IMR-90 (cell line): ENCODE measurements around the gene GTF2H4. TPM values are rescaled to one million over a fixed set of nuclear protein-coding genes. Genes with fewer than 3 reads are reported as not detected.

ENCODE experiments used
- ATAC-seq: fragments of 200-7000 bp; cut with Tn5 transposase; 2 replicates; pipeline ENCODE4 v1.9.1; 2020; ENCODE audit warnings: low read depth, mild to moderate bottlenecking, moderate library complexity
- BruUV-seq: library from RNA; stranded (reverse); fragments of 400-500 nt; replicated peaks from 2 replicates; lab custom pipeline; 2021; lab: Mats Ljungman, UMichigan
- CTCF ChIA-PET: fragments of 300-600 bp; formaldehyde crosslinking; extraction: SDS; loops from one replicate; lab custom pipeline; 2021; ENCODE audit warnings: antibody characterized with exemption; lab: Yijun Ruan, JAX
- POLR2A ChIA-PET: fragments of 300-600 bp; sonication (Branson Sonifier 250); formaldehyde crosslinking; loops from one replicate; lab custom pipeline; 2022; ENCODE audit warnings: antibody characterized with exemption; ENCODE audit not compliant: unreplicated experiment; lab: Charles Lee
- DNase-seq: peaks from one replicate; pipeline ENCODE4 v3.0.0; 2013
- H2AFZ ChIP-seq: replicated peaks from 2 replicates; pipeline ENCODE3; 2013; ENCODE audit warnings: low read length, mild to moderate bottlenecking; ENCODE audit not compliant: poor library complexity
- H2AK5ac ChIP-seq: 2 replicates; pipeline ENCODE4 v1.6.1; 2013; ENCODE audit warnings: low read depth, low read length, inconsistent platforms
- H2AK9ac ChIP-seq: replicated peaks from 2 replicates; pipeline ENCODE3; 2013; ENCODE audit warnings: mild to moderate bottlenecking, low read depth, low read length, moderate library complexity; ENCODE audit not compliant: poor library complexity
- H2BK120ac ChIP-seq: 2 replicates; pipeline ENCODE4 v1.6.1; 2013; ENCODE audit warnings: low read depth, low read length, inconsistent platforms
- H2BK15ac ChIP-seq: 3 replicates; pipeline ENCODE4 v1.6.1; 2013; ENCODE audit warnings: low read depth, low read length, inconsistent platforms
- H2BK20ac ChIP-seq: 2 replicates; pipeline ENCODE4 v1.6.1; 2013; ENCODE audit warnings: low read depth, mild to moderate bottlenecking, inconsistent platforms, low read length, moderate library complexity
- H2BK5ac ChIP-seq: 2 replicates; pipeline ENCODE4 v1.6.1; 2013; ENCODE audit warnings: mild to moderate bottlenecking, low read depth, low read length, inconsistent platforms; ENCODE audit not compliant: poor library complexity, severe bottlenecking
- H3K14ac ChIP-seq: replicated peaks from 2 replicates; pipeline ENCODE4 v1.6.1; 2013; ENCODE audit warnings: low read depth, low read length, inconsistent platforms
- H3K18ac ChIP-seq: 2 replicates; pipeline ENCODE4 v1.6.1; 2013; ENCODE audit warnings: low read depth, low read length, control low read depth
- H3K23ac ChIP-seq: 2 replicates; pipeline ENCODE4 v1.6.1; 2013; ENCODE audit warnings: low read depth, low read length, inconsistent platforms
- H3K27ac ChIP-seq: 2 replicates; pipeline ENCODE4 v1.5.1; 2013; ENCODE audit warnings: mild to moderate bottlenecking, control low read depth, low read length; ENCODE audit not compliant: insufficient read depth
- H3K27me3 ChIP-seq: 2 replicates; pipeline ENCODE4 v1.6.1; 2013; ENCODE audit warnings: low read length; ENCODE audit not compliant: control insufficient read depth, insufficient read depth
- H3K36me3 ChIP-seq: 2 replicates; pipeline ENCODE4 v1.6.1; 2013; ENCODE audit warnings: low read length, mixed read lengths; ENCODE audit not compliant: control insufficient read depth, insufficient read depth
- H3K4ac ChIP-seq: 2 replicates; pipeline ENCODE4 v1.6.1; 2013; ENCODE audit warnings: low read depth, low read length, inconsistent platforms
- H3K4me1 ChIP-seq: 2 replicates; pipeline ENCODE4 v1.6.1; 2013; ENCODE audit warnings: low read length, mixed read lengths; ENCODE audit not compliant: control insufficient read depth, insufficient read depth
- H3K4me2 ChIP-seq: 2 replicates; pipeline ENCODE4 v1.6.1; 2013; ENCODE audit warnings: low read depth, mild to moderate bottlenecking, control low read depth, low read length, moderate library complexity
- H3K4me3 ChIP-seq: 2 replicates; pipeline ENCODE4 v1.5.1; 2013; ENCODE audit warnings: low read depth, mild to moderate bottlenecking, control low read depth, low read length, moderate library complexity; ENCODE audit not compliant: insufficient read depth
- H3K56ac ChIP-seq: 2 replicates; pipeline ENCODE4 v1.6.1; 2013; ENCODE audit warnings: low read length, inconsistent platforms; ENCODE audit not compliant: insufficient read depth; ENCODE audit errors: extremely low read depth
- H3K79me1 ChIP-seq, 2 experiments: 2 replicates each; pipeline ENCODE4 v1.6.1; 2013; ENCODE audit warnings: low read length in 2 of 2, inconsistent platforms in 1 of 2, low read depth in 1 of 2
- H3K9ac ChIP-seq: 2 replicates; pipeline ENCODE4 v1.6.1; 2013; ENCODE audit warnings: low read depth, low read length, control low read depth
- H3K9me1 ChIP-seq: 2 replicates; pipeline ENCODE4 v1.6.1; 2013; ENCODE audit warnings: low read length, inconsistent platforms; ENCODE audit not compliant: insufficient read depth
- H3K9me3 ChIP-seq: 2 replicates; pipeline ENCODE4 v1.6.1; 2013; ENCODE audit warnings: low read length; ENCODE audit not compliant: control insufficient read depth, insufficient read depth
- H4K20me1 ChIP-seq: 2 replicates; pipeline ENCODE4 v1.6.1; 2013; ENCODE audit warnings: low read length, inconsistent platforms; ENCODE audit not compliant: insufficient read depth
- H4K5ac ChIP-seq: 2 replicates; pipeline ENCODE4 v1.6.1; 2013; ENCODE audit warnings: mild to moderate bottlenecking, low read depth, low read length, control low read depth
- H4K8ac ChIP-seq, 2 experiments: 2 replicates each; pipeline ENCODE4 v1.6.1; 2013; ENCODE audit warnings: low read depth in 2 of 2, low read length in 2 of 2, control low read depth in 1 of 2, inconsistent platforms in 1 of 2
- H4K91ac ChIP-seq: 2 replicates; pipeline ENCODE4 v1.6.1; 2013; ENCODE audit warnings: low read depth, low read length, inconsistent platforms; ENCODE audit not compliant: insufficient read depth
- BHLHE40 ChIP-seq: fragments of 150-350 bp; IDR thresholded peaks from 2 replicates; pipeline ENCODE4 v1.6.1; 2016; ENCODE audit warnings: mild to moderate bottlenecking, low read depth, low read length
- CHD1 ChIP-seq: IDR thresholded peaks from 2 replicates; pipeline ENCODE4 v1.6.1; 2012; ENCODE audit warnings: low read depth, low read length, improper control_type of control experiment
- MXI1 ChIP-seq: IDR thresholded peaks from 2 replicates; pipeline ENCODE4 v1.6.1; 2012; ENCODE audit warnings: low read depth, mild to moderate bottlenecking, low read length, moderate library complexity, borderline replicate concordance
- POLR2A ChIP-seq: IDR thresholded peaks from 2 replicates; pipeline ENCODE4 v1.6.1; 2012; ENCODE audit warnings: mild to moderate bottlenecking, low read depth, low read length
- RAD21 ChIP-seq: IDR thresholded peaks from 2 replicates; pipeline ENCODE4 v1.6.1; 2012; ENCODE audit warnings: low read length, improper control_type of control experiment
- RCOR1 ChIP-seq: IDR thresholded peaks from 2 replicates; pipeline ENCODE4 v1.6.1; 2012; ENCODE audit warnings: mild to moderate bottlenecking, low read length, improper control_type of control experiment; ENCODE audit not compliant: insufficient replicate concordance
- SMC3 ChIP-seq: fragments of 150-350 bp; IDR thresholded peaks from 2 replicates; pipeline ENCODE4 v1.6.1; 2016; ENCODE audit warnings: low read depth, mild to moderate bottlenecking, antibody characterized with exemption, low read length, moderate library complexity
- USF2 ChIP-seq: fragments of 150-350 bp; IDR thresholded peaks from 2 replicates; pipeline ENCODE4 v1.6.1; 2017; ENCODE audit warnings: mild to moderate bottlenecking, antibody characterized with exemption, low read length, low read depth
- WGBS, 2 experiments: methylation state at CpG; one replicate each; pipeline versions ENCODE4 v1.1.5 to v1.1.7; 2013; ENCODE audit warnings: missing lambda C conversion rate in 2 of 2; ENCODE audit not compliant: insufficient read length in 1 of 2; ENCODE audit errors: extremely low coverage in 2 of 2; 5-methylcytosine and 5-hydroxymethylcytosine counted together
- dilution Hi-C: fragments of 300-500 bp; cut with HindIII; formaldehyde crosslinking; loops from one replicate; pipeline ENCODE4 v1.14.3; 2018; ENCODE audit warnings: low sequenced_read_pairs; ENCODE audit not compliant: unreplicated experiment
- in situ Hi-C: fragments of 300-500 bp; cut with MboI; formaldehyde crosslinking; loops from 3 replicates; pipeline ENCODE4 v1.14.3; 2019; ENCODE audit warnings: low sequenced_read_pairs, inconsistent platforms, mixed read lengths
- intact Hi-C: fragments of 100-400 bp; cut with micrococcal nuclease; formaldehyde crosslinking; loops from 2 replicates; pipeline ENCODE4 v1.10.0; 2022
- polyA plus RNA-seq, 3 experiments: library from polyadenylated mRNA; depleted of rRNA; stranded (reverse); fragments of >200 nt; gene quantifications; 2 replicates each; pipeline ENCODE4 v1.2.3, GENCODE V29; 2012; ENCODE audit warnings: low replicate concordance in 1 of 3
- total RNA-seq: library from RNA; depleted of rRNA; stranded (reverse); fragments of >200 nt; gene quantifications from 2 replicates; pipeline ENCODE4 v1.2.3, GENCODE V29; 2012
- TF ChIP-seq, protein P1 (sequence below): conservative IDR thresholded peaks from 2 replicates; pipeline ENCODE4 v1.5.1; 2012; ENCODE audit warnings: mild to moderate bottlenecking, low read depth, low read length, improper control_type of control experiment

Gene GTF2H4
- total and polyA plus RNA-seq, 2 of the 4 experiments (the other 2 are of a cell fraction), result 13.4 to 30.8 TPM

DNA sequence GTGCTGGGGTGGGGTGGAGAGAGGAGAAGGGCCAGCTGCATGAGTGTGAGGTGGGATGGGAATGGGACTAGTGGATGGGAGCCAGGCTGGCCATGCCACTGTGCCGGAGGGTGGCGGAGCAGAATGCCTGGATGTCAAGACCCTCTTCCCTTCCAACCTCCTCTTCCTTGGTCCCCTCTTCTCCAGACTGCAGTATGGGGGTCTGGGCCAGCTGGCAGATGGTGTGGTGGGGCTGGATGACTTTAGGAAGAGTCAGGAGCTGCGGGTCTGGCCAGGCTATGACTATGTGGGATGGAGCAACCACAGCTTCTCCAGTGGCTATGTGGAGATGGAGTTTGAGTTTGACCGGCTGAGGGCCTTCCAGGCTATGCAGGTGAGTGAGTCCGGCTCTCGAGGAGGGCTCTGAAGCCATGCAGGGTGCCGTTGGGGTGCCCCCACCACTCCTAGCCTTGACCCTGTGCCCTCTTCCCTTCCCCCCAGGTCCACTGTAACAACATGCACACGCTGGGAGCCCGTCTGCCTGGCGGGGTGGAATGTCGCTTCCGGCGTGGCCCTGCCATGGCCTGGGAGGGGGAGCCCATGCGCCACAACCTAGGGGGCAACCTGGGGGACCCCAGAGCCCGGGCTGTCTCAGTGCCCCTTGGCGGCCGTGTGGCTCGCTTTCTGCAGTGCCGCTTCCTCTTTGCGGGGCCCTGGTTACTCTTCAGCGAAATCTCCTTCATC, 16.0 kb upstream of the GTF2H4 start:
- H3K79me1 ChIP-seq, result peaks cover 4 to 33% of the 10 kb centered on the region in 2 experiments
- no peak overlapping the region for H4K5ac ChIP-seq
- no peak overlapping the region for H3K27ac ChIP-seq
- H2AK9ac ChIP-seq, result peak overlapping the region; percentile 42
- H2BK20ac ChIP-seq, result no peak overlapping the region
- no peak overlapping the region for H4K8ac ChIP-seq
- H2AK5ac ChIP-seq, result no peak overlapping the region
- no peaks in the 10 kb centered on the region for H3K9me1 ChIP-seq
- POLR2A ChIA-PET, result no interaction called here
- intact Hi-C loops (no loop called here), in situ Hi-C loops (no loop called here), dilution Hi-C loops (no loop called here)
- H3K18ac ChIP-seq, result no peak overlapping the region
- no peaks in the 10 kb centered on the region; the same call in 1 of the 2 replicates for H4K20me1 ChIP-seq
- TF ChIP-seq MXI1, result no peak
- no peak for TF ChIP-seq CHD1
- no peak for TF ChIP-seq RAD21
- no peak for TF ChIP-seq RCOR1
- TF ChIP-seq, protein P1, sequence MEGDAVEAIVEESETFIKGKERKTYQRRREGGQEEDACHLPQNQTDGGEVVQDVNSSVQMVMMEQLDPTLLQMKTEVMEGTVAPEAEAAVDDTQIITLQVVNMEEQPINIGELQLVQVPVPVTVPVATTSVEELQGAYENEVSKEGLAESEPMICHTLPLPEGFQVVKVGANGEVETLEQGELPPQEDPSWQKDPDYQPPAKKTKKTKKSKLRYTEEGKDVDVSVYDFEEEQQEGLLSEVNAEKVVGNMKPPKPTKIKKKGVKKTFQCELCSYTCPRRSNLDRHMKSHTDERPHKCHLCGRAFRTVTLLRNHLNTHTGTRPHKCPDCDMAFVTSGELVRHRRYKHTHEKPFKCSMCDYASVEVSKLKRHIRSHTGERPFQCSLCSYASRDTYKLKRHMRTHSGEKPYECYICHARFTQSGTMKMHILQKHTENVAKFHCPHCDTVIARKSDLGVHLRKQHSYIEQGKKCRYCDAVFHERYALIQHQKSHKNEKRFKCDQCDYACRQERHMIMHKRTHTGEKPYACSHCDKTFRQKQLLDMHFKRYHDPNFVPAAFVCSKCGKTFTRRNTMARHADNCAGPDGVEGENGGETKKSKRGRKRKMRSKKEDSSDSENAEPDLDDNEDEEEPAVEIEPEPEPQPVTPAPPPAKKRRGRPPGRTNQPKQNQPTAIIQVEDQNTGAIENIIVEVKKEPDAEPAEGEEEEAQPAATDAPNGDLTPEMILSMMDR, result no peak
- no peak for TF ChIP-seq BHLHE40
- TF ChIP-seq USF2, result no peak
- no peak for TF ChIP-seq POLR2A
- TF ChIP-seq SMC3, result no peak
- H3K36me3 ChIP-seq, result peaks cover 58% of the 10 kb centered on the region
- H3K9ac ChIP-seq, result no peak overlapping the region
- H2AFZ ChIP-seq, result no peak overlapping the region
- no peak overlapping the region for H3K4ac ChIP-seq
- no peak overlapping the region for H3K56ac ChIP-seq
- 93% methylated on average over 8 of the region's 21 CpGs; no CpG with 5 or more reads in 1 of the 2 experiments for WGBS, 2 experiments
- DNase-seq (no peak), ATAC-seq (no peak)
- no peak overlapping the region for H3K14ac ChIP-seq
- H3K4me1 ChIP-seq, result peaks cover 8% of the 10 kb centered on the region; the same call in 1 of the 2 replicates
- no TSS peak for BruUV-seq
- H3K4me3 ChIP-seq, result no peak overlapping the region
- H3K23ac ChIP-seq, result no peak overlapping the region
- CTCF ChIA-PET, result no interaction called here
- no peak overlapping the region for H3K4me2 ChIP-seq
- H2BK5ac ChIP-seq, result no peak overlapping the region
- H4K91ac ChIP-seq, result no peak overlapping the region
- no peaks in the 10 kb centered on the region for H3K9me3 ChIP-seq
- no peaks in the 10 kb centered on the region for H3K27me3 ChIP-seq
- no peak overlapping the region for H2BK120ac ChIP-seq
- no peak overlapping the region for H2BK15ac ChIP-seq
